GM12878 (cell line): ENCODE measurements around the gene ZNF644. TPM values are rescaled to one million over a fixed set of nuclear protein-coding genes. Genes with fewer than 3 reads are reported as not detected.

ENCODE experiments used
- ATAC-seq: fragments of 200-7000 bp; cut with Tn5 transposase; 3 replicates; pipeline ENCODE4 v1.9.1; 2020; ENCODE audit warnings: mild to moderate bottlenecking, moderate library complexity
- BruUV-seq: library from RNA; stranded (reverse); fragments of 400-500 nt; replicated peaks from 2 replicates; lab custom pipeline; 2021; lab: Mats Ljungman, UMichigan
- CTCF ChIA-PET: fragments of 300-600 bp; sonication (Branson Sonifier 250); formaldehyde crosslinking; extraction: SDS; loops from one replicate; lab custom pipeline; 2021; ENCODE audit warnings: inconsistent platforms; lab: Yijun Ruan, JAX
- POLR2A ChIA-PET: fragments of 350-600 bp; formaldehyde crosslinking; extraction: SDS; loops from one replicate; lab custom pipeline; 2021; ENCODE audit warnings: inconsistent platforms; lab: Charles Lee
- RAD21 ChIA-PET: fragments of 300-600 bp; sonication (Branson Sonifier 250); formaldehyde crosslinking; loops from one replicate; lab custom pipeline; 2023; ENCODE audit warnings: antibody characterized with exemption; ENCODE audit not compliant: unreplicated experiment; lab: Charles Lee
- SMC1A ChIA-PET: fragments of 300-600 bp; sonication (Branson Sonifier 250); formaldehyde crosslinking; loops from one replicate; lab custom pipeline; 2023; ENCODE audit not compliant: unreplicated experiment, uncharacterized antibody; lab: Charles Lee
- DNase-seq: peaks from one replicate; pipeline ENCODE4 v3.0.0-alpha.2; 2011; ENCODE audit warnings: low read depth, low spot score
- FAIRE-seq: peaks from 3 replicates; lab custom pipeline; 2011; peaks lifted over from hg19 to GRCh38; lab: Jason Lieb, UNC
- H2AFZ ChIP-seq: 2 replicates; pipeline ENCODE4 v1.6.0; 2011; ENCODE audit warnings: low read depth, low read length, control low read depth; ENCODE audit not compliant: control insufficient read depth
- H3K27ac ChIP-seq: 2 replicates; pipeline ENCODE4 v1.5.1; 2011; ENCODE audit warnings: control low read depth; ENCODE audit not compliant: control insufficient read depth, insufficient read depth
- H3K27me3 ChIP-seq, 2 experiments: replicated peaks in 1 of 2; 2 replicates each; pipeline versions ENCODE4 v1.6.0 to v1.6.1; 2011; ENCODE audit warnings: low read length in 1 of 2; ENCODE audit not compliant: control insufficient read depth in 2 of 2, insufficient read depth in 2 of 2
- H3K36me3 ChIP-seq, 2 experiments: 2 replicates each; pipeline ENCODE4 v1.5.1; 2011; ENCODE audit warnings: low read length in 1 of 2; ENCODE audit not compliant: control insufficient read depth in 2 of 2, insufficient read depth in 2 of 2
- H3K4me1 ChIP-seq: 2 replicates; pipeline ENCODE4 v1.6.1; 2011; ENCODE audit warnings: mild to moderate bottlenecking, low read length, moderate library complexity, mixed read lengths; ENCODE audit not compliant: control insufficient read depth, insufficient read depth
- H3K4me2 ChIP-seq: 2 replicates; pipeline ENCODE4 v1.6.0; 2011; ENCODE audit warnings: control low read depth; ENCODE audit not compliant: control insufficient read depth, insufficient read depth
- H3K4me3 ChIP-seq: fragments of 200-600 bp; sonication (generic); 2 replicates; pipeline ENCODE4 v1.5.1; 2016
- H3K79me2 ChIP-seq: 2 replicates; pipeline ENCODE4 v1.6.0; 2011; ENCODE audit warnings: low read length; ENCODE audit not compliant: control insufficient read depth, insufficient read depth
- H3K9ac ChIP-seq: 2 replicates; pipeline ENCODE4 v1.8.0; 2011; ENCODE audit warnings: low read length, control low read depth, mixed read lengths; ENCODE audit not compliant: control insufficient read depth, insufficient read depth
- H3K9me3 ChIP-seq: replicated peaks from 3 replicates; pipeline ENCODE4 v1.5.1; 2011; ENCODE audit warnings: mild to moderate bottlenecking, low read length; ENCODE audit not compliant: control insufficient read depth, insufficient read depth
- H4K20me1 ChIP-seq: 2 replicates; pipeline ENCODE4 v1.6.0; 2011; ENCODE audit not compliant: control insufficient read depth, insufficient read depth
- BMI1 ChIP-seq: fragments of 450-650 bp; IDR thresholded peaks from 2 replicates; pipeline ENCODE4 v1.6.1; 2016; ENCODE audit warnings: mild to moderate bottlenecking, moderate library complexity, borderline replicate concordance
- CEBPB ChIP-seq, 2 experiments: fragments of 150-350 bp in 1 of 2; IDR thresholded peaks; 2 replicates each; pipeline ENCODE4 v1.6.1; 2012 to 2014; ENCODE audit warnings: low read depth in 2 of 2, low read length in 2 of 2, borderline replicate concordance in 1 of 2, inconsistent platforms in 1 of 2
- CHD2 ChIP-seq: IDR thresholded peaks from 2 replicates; pipeline ENCODE4 v1.6.1; 2011; ENCODE audit warnings: low read depth, low read length, improper control_type of control experiment, borderline replicate concordance
- CREM ChIP-seq: IDR thresholded peaks from 2 replicates; pipeline ENCODE4 v1.6.1; 2014; ENCODE audit warnings: antibody characterized with exemption, low read depth
- EGR1 ChIP-seq, 2 experiments: IDR thresholded peaks; 1 replicate in 1 of 2; 2 replicates in 1 of 2; pipeline ENCODE4 v1.6.1; 2011 to 2012; ENCODE audit warnings: low read depth in 2 of 2, low read length in 2 of 2, borderline replicate concordance in 1 of 2, mild to moderate bottlenecking in 1 of 2, moderate library complexity in 1 of 2
- ETV6 ChIP-seq, 2 experiments: fragments of 450-650 bp in 1 of 2; IDR thresholded peaks in 1 of 2; conservative IDR thresholded peaks in 1 of 2; 2 replicates each; pipeline ENCODE4 v1.6.1; 2014; ENCODE audit warnings: antibody characterized with exemption in 1 of 2, borderline replicate concordance in 1 of 2, low read depth in 1 of 2, mild to moderate bottlenecking in 1 of 2, moderate library complexity in 1 of 2
- HCFC1 ChIP-seq: fragments of 150-350 bp; IDR thresholded peaks from 2 replicates; pipeline ENCODE4 v1.6.1; 2014; ENCODE audit warnings: low read length
- MYB ChIP-seq: fragments of 150-350 bp; IDR thresholded peaks from 2 replicates; pipeline ENCODE4 v1.6.1; 2014; ENCODE audit warnings: mild to moderate bottlenecking, low read depth, low read length, borderline replicate concordance
- MYC ChIP-seq: IDR thresholded peaks from 2 replicates; pipeline ENCODE4 v1.6.1; 2011; ENCODE audit warnings: mild to moderate bottlenecking, low read length, moderate library complexity, inconsistent platforms; ENCODE audit not compliant: insufficient read depth, insufficient replicate concordance, insufficient read length, severe bottlenecking
- POU2F2 ChIP-seq: IDR thresholded peaks from 3 replicates; pipeline ENCODE4 v1.6.1; 2011; ENCODE audit warnings: low read depth, mild to moderate bottlenecking, low read length, borderline replicate concordance
- SIX5 ChIP-seq: IDR thresholded peaks from 2 replicates; pipeline ENCODE4 v1.6.1; 2011; ENCODE audit warnings: mild to moderate bottlenecking, low read depth, low read length, moderate library complexity; ENCODE audit not compliant: severe bottlenecking
- YY1 ChIP-seq: IDR thresholded peaks from 2 replicates; pipeline ENCODE4 v1.6.1; 2011; ENCODE audit warnings: low read depth, mild to moderate bottlenecking, low read length
- ZNF217 ChIP-seq: fragments of 450-650 bp; IDR thresholded peaks from 2 replicates; pipeline ENCODE4 v1.6.1; 2017; ENCODE audit warnings: antibody characterized with exemption, mild to moderate bottlenecking
- ZNF24 ChIP-seq: fragments of 450-650 bp; IDR thresholded peaks from 2 replicates; pipeline ENCODE4 v1.6.1; 2017; ENCODE audit warnings: antibody characterized with exemption, mild to moderate bottlenecking
- ZNF622 ChIP-seq: fragments of 450-650 bp; IDR thresholded peaks from 2 replicates; pipeline ENCODE4 v1.6.1; 2017; ENCODE audit warnings: mild to moderate bottlenecking, inconsistent platforms
- ZZZ3 ChIP-seq: IDR thresholded peaks from 2 replicates; pipeline ENCODE4 v1.6.1; 2011; ENCODE audit warnings: low read depth; ENCODE audit not compliant: control insufficient read depth, insufficient read length
- WGBS: methylation state at CpG from one replicate; pipeline ENCODE4 v1.1.6; 2016; ENCODE audit warnings: low lambda C conversion rate; ENCODE audit not compliant: insufficient replicate concordance, insufficient coverage; ENCODE audit errors: missing lambda C conversion rate; 5-methylcytosine and 5-hydroxymethylcytosine counted together
- in situ Hi-C: fragments of 300-500 bp; cut with MboI; formaldehyde crosslinking; loops from 9 replicates; pipeline ENCODE4 v1.14.3; 2018; ENCODE audit warnings: mixed read lengths
- intact Hi-C: fragments of 100-400 bp; cut with micrococcal nuclease; formaldehyde crosslinking; loops from one replicate; pipeline ENCODE4 v1.14.2; 2022; ENCODE audit not compliant: unreplicated experiment
- polyA plus RNA-seq, 11 experiments: library from polyadenylated mRNA; depleted of rRNA in 4 of 11; unstranded in 6 of 11; stranded (reverse) in 5 of 11; fragments of >200 nt; fragmentation: Nextera tagmentation in 4 of 11; fragmentation: Illumina TruSeq in 1 of 11; extraction: Ambion mirVana in 4 of 11; extraction: Trizol in 1 of 11; gene quantifications; 1 replicate in 1 of 11; 2 replicates in 10 of 11; pipeline versions ENCODE4 v1.2.1 to v1.2.3, GENCODE V29; 2011 to 2016; ENCODE audit warnings: inconsistent platforms in 2 of 11, missing spikeins in 2 of 11, low read depth in 1 of 11
- total RNA-seq, 4 experiments: library from RNA; depleted of rRNA in 3 of 4; stranded (reverse); fragments of >200 nt in 3 of 4; fragmentation: Illumina TruSeq in 1 of 4; extraction: Trizol in 1 of 4; gene quantifications; 2 replicates each; pipeline versions ENCODE4 v1.2.1 to v1.2.3, GENCODE V29; 2013 to 2021
- TF ChIP-seq, protein P1 (sequence below): fragments of 450-650 bp; IDR thresholded peaks from 2 replicates; pipeline ENCODE4 v1.6.1; 2016; ENCODE audit warnings: mild to moderate bottlenecking

The ZNF644 gene
- total and polyA plus RNA-seq, 10 of the 15 experiments (the other 5 are each of a cell fraction or from before 2014, with no cell fraction given), result 17.7 to 55.3 (median 29.5) TPM

DNA sequence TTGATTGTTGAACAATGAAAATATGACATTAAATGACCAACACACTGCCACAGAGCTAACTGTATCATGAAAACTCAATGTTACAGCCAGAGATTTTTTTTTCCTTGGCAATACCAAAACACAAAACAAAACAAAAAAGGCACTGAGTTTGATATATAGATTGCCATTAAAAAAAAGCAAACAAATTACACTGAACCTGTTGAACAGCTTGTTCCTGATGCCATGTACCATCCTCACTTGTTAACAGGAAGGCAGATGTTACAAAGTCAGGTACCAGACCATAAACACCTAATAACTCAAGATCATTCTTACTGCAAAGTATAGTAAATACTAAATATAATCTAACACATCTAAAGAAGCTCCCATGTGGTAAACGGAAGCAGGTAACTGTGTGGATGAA, 75.2 kb downstream of the ZNF644 start:
- no peak overlapping the region for H3K27ac ChIP-seq
- RAD21 ChIA-PET, result no interaction called here
- no peak overlapping the region for H3K9ac ChIP-seq
- in situ Hi-C loops, result no loop called here
- 60% methylated on average over 1 of the region's 1 CpG for WGBS
- intact Hi-C loops, result no loop called here
- no peaks in the 10 kb centered on the region for H3K27me3 ChIP-seq
- ATAC-seq (no peak), FAIRE-seq (peak; percentile 64), DNase-seq (no peak)
- H3K9me3 ChIP-seq, result no peaks in the 10 kb centered on the region
- BruUV-seq, result no TSS peak
- peaks cover 11% of the 10 kb centered on the region for H3K79me2 ChIP-seq
- H4K20me1 ChIP-seq, result no peaks in the 10 kb centered on the region; the same call in 1 of the 2 replicates
- TF ChIP-seq ZNF217 (no peak), HCFC1 (no peak), YY1 (no peak), ZNF622 (no peak), ZZZ3 (no peak), CREM (no peak)
- peaks cover 0 to 5% of the 10 kb centered on the region in 2 experiments; a peak in 1 of 4 replicates for H3K36me3 ChIP-seq
- SMC1A ChIA-PET, result interaction anchor here (1.1 to 5.7 kb wide), 3 partner anchors 9 to 225 kb away, joined by 3 to 25 read pairs (median 7); no protein-coding TSS in a partner anchor
- CTCF ChIA-PET, result no interaction called here
- no peak overlapping the region for H3K4me2 ChIP-seq
- no peaks in the 10 kb centered on the region for H3K4me1 ChIP-seq
- H3K4me3 ChIP-seq, result no peak overlapping the region
- H2AFZ ChIP-seq, result no peak overlapping the region
- POLR2A ChIA-PET, result no interaction called here

DNA sequence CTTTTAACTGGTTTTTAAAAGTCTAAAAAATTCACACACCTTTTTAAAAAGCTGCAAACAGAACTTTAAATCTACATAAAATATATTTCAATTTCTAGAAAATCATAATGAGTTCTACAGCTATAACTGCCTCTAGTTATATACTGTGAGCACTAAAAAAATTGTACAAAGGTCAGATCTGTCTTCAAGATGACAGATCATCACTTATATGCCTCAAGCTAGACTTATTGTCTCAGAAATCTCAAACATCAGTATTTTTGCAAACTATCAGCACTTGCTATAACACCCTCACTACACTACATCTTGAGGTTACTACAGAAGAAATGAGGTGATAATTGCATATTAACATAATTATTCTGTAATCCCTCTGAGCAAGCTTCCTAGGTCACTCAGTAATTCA, 76.5 kb downstream of the ZNF644 start:
- in situ Hi-C loops, result no loop called here
- BruUV-seq, result no TSS peak
- no peak for FAIRE-seq
- TF ChIP-seq SIX5, result no peak
- no peak for TF ChIP-seq EGR1 (IDR thresholded peaks at IDR 0.05; ENCODE audit: borderline replicate concordance in 1 of 2, low read depth in 2 of 2, low read length in 2 of 2)
- TF ChIP-seq BMI1, result no peak
- TF ChIP-seq, protein P1, sequence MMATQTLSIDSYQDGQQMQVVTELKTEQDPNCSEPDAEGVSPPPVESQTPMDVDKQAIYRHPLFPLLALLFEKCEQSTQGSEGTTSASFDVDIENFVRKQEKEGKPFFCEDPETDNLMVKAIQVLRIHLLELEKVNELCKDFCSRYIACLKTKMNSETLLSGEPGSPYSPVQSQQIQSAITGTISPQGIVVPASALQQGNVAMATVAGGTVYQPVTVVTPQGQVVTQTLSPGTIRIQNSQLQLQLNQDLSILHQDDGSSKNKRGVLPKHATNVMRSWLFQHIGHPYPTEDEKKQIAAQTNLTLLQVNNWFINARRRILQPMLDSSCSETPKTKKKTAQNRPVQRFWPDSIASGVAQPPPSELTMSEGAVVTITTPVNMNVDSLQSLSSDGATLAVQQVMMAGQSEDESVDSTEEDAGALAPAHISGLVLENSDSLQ, result no peak
- no peak for TF ChIP-seq HCFC1
- TF ChIP-seq CHD2, result no peak
- TF ChIP-seq MYB, result no peak
- TF ChIP-seq ZNF24, result no peak
- TF ChIP-seq ETV6 (conservative IDR thresholded peaks at IDR 0.05 in 1 of 2, IDR thresholded peaks at IDR 0.05 in 1 of 2; ENCODE audit: borderline replicate concordance in 1 of 2, low read depth in 1 of 2), result no peak
- no peak for TF ChIP-seq POU2F2
- TF ChIP-seq MYC, result no peak
- TF ChIP-seq CEBPB (IDR thresholded peaks at IDR 0.05; ENCODE audit: borderline replicate concordance in 1 of 2, low read depth in 2 of 2, low read length in 2 of 2), result no peak

More for the DNA sequence above, 76.5 kb downstream of the ZNF644 start:
- CTCF ChIA-PET, result interaction anchor here (0.7 to 2.0 kb wide), 6 partner anchors 10 to 827 kb away, joined by 3 to 10 read pairs (median 4); no protein-coding TSS in a partner anchor
- RAD21 ChIA-PET, result interaction anchor here (0.9 kb wide), 1 partner anchor 77 kb away, joined by 4 read pairs; the partner anchor contains the start of gene ZNF644
- H3K36me3 ChIP-seq, result peaks cover 0 to 17% of the 10 kb centered on the region in 2 experiments; a peak in 2 of 4 replicates
- POLR2A ChIA-PET, result interaction anchor here (2.2 kb wide), 1 partner anchor 9 kb away, joined by 8 read pairs; no protein-coding TSS in a partner anchor
- SMC1A ChIA-PET, result interaction anchor here (0.6 to 5.7 kb wide), 7 partner anchors 8 to 1921 kb away, joined by 3 to 25 read pairs (median 6); no protein-coding TSS in a partner anchor
- no peaks in the 10 kb centered on the region; the same call in 1 of the 2 replicates for H4K20me1 ChIP-seq
- no peaks in the 10 kb centered on the region for H3K4me1 ChIP-seq
- H3K9ac ChIP-seq, result no peak overlapping the region
- H3K4me3 ChIP-seq, result no peak overlapping the region
- no peak overlapping the region for H2AFZ ChIP-seq
- no peak overlapping the region for H3K27ac ChIP-seq
- ATAC-seq (no peak), DNase-seq (no peak)
- peaks cover 8% of the 10 kb centered on the region for H3K79me2 ChIP-seq
- H3K27me3 ChIP-seq, result no peaks in the 10 kb centered on the region
- no peaks in the 10 kb centered on the region for H3K9me3 ChIP-seq
- H3K4me2 ChIP-seq, result no peak overlapping the region
- intact Hi-C loops, result no loop called here
